Mucosa of rectum (tissue), 2 donors: ENCODE measurements around the gene TREM2.
"Not testable (repeated sequence)": the region's sequence is repeated elsewhere in the genome, so short reads cannot be mapped to it uniquely, and the experiment has no call there.

Source experiments
- H3K27ac ChIP-seq, 2 donors: one replicate each; pipeline ENCODE4 v1.7.0; 2013; ENCODE audit warnings: inconsistent platforms in 2 of 2, low read depth in 2 of 2, low read length in 2 of 2
- H3K27me3 ChIP-seq, 2 donors: one replicate each; pipeline ENCODE4 v1.7.0; 2013; ENCODE audit warnings: low read length in 2 of 2; ENCODE audit not compliant: control insufficient read depth in 2 of 2, insufficient read depth in 2 of 2
- H3K36me3 ChIP-seq, 2 donors: one replicate each; pipeline ENCODE4 v1.7.0; 2013; ENCODE audit warnings: low read length in 2 of 2; ENCODE audit not compliant: control insufficient read depth in 2 of 2, insufficient read depth in 2 of 2
- H3K4me1 ChIP-seq, 2 donors: one replicate each; pipeline ENCODE4 v1.7.0; 2013; ENCODE audit warnings: low read length in 2 of 2, mild to moderate bottlenecking in 1 of 2; ENCODE audit not compliant: control insufficient read depth in 2 of 2, insufficient read depth in 2 of 2
- H3K4me3 ChIP-seq, 2 donors: one replicate each; pipeline ENCODE4 v1.7.0; 2013; ENCODE audit warnings: low read length in 2 of 2
- H3K9ac ChIP-seq, 2 donors: one replicate each; pipeline ENCODE4 v1.7.0; 2013; ENCODE audit warnings: low read length in 2 of 2, low read depth in 1 of 2, mild to moderate bottlenecking in 1 of 2
- H3K9me3 ChIP-seq, 2 donors: one replicate each; pipeline ENCODE4 v1.7.0; 2013; ENCODE audit warnings: low read length in 2 of 2; ENCODE audit not compliant: control insufficient read depth in 2 of 2
- donor health status: healthy.
- donor health status: Normal muscosa, but diverticular disease.

TREM2 gene

DNA sequence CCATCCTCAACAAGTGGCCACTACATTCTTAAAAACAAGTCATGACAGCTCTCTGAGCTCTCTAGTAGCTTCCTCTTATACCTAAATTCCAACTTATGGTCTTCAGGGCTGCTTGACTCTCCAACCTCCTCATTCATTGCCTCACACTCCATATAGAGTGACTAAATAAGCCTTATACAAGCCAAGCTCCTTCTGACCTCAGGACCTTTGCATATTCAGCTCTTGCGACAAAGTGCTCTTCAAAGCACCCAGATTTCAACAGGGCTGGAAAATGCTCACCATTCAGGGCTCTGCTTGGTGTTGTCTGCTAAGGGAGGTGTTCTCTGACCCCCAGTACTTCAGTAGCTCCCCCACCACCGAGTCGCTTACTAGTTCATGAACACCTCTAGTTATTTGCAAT, 34.3 kb upstream of the TREM2 start:
- Histone ChIP-seq H3K27me3 (peaks cover 0 to 4% of the 10 kb centered on the region in 2 donors), H3K27ac (no peak overlapping the region), H3K9me3 (no peaks in the 10 kb centered on the region)

DNA sequence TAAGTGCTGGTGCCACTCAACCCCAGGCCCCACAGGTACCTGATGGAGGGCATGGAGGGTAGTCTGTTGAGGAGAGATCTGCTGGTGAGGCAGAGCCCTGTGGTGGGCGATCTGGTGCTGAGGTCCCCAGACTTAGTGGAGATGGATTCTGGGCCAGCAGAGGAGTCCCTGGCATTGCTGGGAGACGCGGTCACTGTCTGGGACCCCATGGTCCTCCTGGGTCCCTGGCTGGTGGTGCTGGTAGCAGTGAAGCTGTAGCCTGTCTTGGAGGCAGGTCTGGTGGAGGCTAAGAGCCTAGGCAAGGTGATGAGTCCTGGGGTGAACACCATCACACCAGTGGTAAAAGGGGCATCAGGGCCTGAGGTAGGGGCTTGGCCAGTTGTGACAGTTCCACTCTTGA, 31.5 kb upstream of the TREM2 start:
- Histone ChIP-seq H3K27me3 (peaks cover 0 to 4% of the 10 kb centered on the region in 2 donors), H3K4me1 (no peaks in the 10 kb centered on the region), H3K27ac (no peak overlapping the region), H3K36me3 (no peaks in the 10 kb centered on the region), H3K9ac (no peak overlapping the region), H3K4me3 (no peak overlapping the region), H3K9me3 (peaks cover 0 to 3% of the 10 kb centered on the region in 2 donors)

More for the DNA sequence above, 34.3 kb upstream of the TREM2 start:
- Histone ChIP-seq H3K4me3 (no peak overlapping the region), H3K9ac (no peak overlapping the region), H3K4me1 (peaks cover 6 to 9% of the 10 kb centered on the region in 2 donors), H3K36me3 (no peaks in the 10 kb centered on the region)

DNA sequence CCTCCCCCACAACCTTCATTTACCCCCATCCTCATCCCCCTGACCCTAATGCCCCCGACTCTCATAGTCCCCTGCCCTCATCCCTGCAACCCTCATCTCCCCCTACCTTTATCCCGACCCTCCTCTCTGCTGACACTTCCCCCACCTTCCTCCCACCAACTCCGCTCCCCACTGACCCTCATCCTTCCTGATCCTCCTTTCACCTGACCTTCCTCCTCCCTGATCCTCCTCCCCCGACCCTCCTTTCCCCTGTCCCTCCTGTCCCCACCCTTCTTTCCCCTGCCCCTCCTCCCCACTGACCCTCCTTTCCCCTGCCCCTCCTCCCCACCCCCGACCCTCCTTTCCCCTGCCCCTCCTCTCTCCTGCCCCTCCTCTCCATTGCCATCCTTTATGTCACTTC, 31.0 kb upstream of the TREM2 start:
- no peaks in the 10 kb centered on the region for H3K36me3 ChIP-seq
- no peaks in the 10 kb centered on the region for H3K4me1 ChIP-seq
- peaks cover 0 to 4% of the 10 kb centered on the region in 2 donors for H3K27me3 ChIP-seq
- no peak overlapping the region for H3K9ac ChIP-seq
- no peak overlapping the region for H3K4me3 ChIP-seq
- no peak overlapping the region for H3K27ac ChIP-seq
- peaks cover 0 to 3% of the 10 kb centered on the region in 2 donors for H3K9me3 ChIP-seq

DNA sequence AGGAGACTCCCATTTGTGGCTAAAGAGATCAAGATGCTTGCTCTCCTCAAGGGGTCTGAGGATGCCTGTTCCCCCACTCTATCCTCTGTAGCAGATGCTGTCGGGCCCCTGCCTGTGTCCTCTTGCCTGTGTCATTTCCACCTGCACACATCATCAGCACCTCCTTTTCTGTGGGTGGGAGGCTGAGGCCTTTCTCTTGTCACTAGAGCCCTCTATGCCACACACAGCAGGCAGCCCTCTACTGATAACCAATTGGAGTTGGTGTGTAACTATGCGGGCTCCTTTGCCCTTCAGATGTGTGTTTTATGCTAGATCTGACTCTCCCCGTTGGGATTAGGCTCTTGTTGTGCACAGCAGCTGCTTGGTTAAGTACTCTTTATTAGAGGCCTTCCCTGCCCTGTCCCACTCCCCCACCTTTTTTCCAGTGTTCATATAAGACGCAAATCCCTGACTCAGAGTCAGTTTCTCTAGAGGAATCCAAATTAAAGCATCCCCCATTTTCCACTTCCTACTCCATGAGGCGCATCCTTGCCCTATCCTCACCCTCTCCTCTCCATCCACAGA, 30.3 kb upstream of the TREM2 start:
- Histone ChIP-seq H3K9ac (no peak overlapping the region), H3K27ac (no peak overlapping the region), H3K9me3 (peaks cover 0 to 3% of the 10 kb centered on the region in 2 donors), H3K27me3 (peaks cover 0 to 4% of the 10 kb centered on the region in 2 donors), H3K4me3 (no peak overlapping the region), H3K36me3 (no peaks in the 10 kb centered on the region), H3K4me1 (no peaks in the 10 kb centered on the region)

DNA sequence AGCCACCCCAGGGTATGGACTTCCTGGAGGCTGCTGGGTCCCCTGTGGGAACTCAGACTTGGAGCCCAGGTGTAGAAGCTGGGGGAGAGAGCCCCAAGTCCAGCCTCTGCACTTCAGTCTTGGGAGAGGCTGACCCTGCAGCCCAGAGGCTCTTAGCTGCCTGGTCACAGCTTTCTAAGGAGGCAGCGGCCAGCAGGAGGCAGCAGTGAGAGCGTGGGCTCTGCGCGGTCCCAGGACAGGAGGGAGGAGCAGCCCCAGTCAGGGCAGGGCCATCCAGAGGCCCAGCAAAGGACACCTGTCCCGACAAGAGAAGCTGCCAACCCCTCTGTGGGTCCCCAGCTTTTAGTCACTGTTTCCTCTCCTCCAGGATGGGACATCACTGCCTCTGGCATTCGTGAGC, 28.7 kb upstream of the TREM2 start:
- H3K27me3 ChIP-seq: no peaks in the 10 kb centered on the region
- no peak overlapping the region for H3K27ac ChIP-seq
- H3K4me3 ChIP-seq: no peak overlapping the region
- H3K4me1 ChIP-seq: no peaks in the 10 kb centered on the region
- H3K9ac ChIP-seq: no peak overlapping the region
- peaks cover 0 to 3% of the 10 kb centered on the region in 2 donors for H3K9me3 ChIP-seq
- no peaks in the 10 kb centered on the region for H3K36me3 ChIP-seq

DNA sequence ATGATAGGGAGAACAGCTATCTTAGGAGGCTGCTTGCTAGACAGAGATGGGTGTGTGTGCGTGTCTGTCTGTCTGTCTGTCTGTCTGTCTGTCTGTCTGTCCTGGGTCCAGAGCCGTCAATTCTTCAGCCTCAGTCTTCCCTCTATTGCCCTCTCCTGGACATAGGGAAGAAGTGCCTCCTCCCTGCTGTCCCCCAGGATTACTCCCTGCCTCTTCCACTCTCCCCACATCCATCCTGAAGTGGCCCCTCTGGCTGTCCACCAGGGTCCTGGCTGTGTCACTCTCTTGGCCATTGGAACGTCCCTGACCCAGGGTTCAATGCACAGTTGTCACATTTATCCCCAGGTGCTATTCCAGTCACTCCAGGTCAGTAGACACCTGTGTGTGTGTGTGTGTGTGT, 27.9 kb upstream of the TREM2 start:
- Histone ChIP-seq H3K4me1 (no peaks in the 10 kb centered on the region), H3K27me3 (no peaks in the 10 kb centered on the region), H3K36me3 (no peaks in the 10 kb centered on the region), H3K9me3 (peaks cover 0 to 3% of the 10 kb centered on the region in 2 donors), H3K27ac (no peak overlapping the region), H3K4me3 (no peak overlapping the region), H3K9ac (no peak overlapping the region)

DNA sequence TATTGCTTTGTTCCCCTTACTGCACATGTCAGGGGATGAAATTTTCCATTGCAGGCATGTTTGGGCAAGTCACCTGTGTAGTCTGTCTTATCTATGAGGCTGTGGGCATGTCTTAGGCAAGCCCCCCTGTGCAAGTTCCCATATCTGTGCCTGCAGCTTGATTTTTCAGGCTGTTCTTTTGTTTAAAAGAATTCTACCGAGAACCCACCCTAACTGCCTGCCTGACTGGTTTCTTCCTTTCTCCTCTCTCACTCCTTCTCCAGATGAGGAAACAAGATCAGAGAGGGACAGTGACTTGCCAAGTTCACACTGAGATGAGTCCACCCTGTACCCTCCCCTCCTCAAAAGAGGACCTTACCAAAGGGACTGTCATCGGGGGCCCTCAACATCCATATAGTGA, 27.1 kb upstream of the TREM2 start:
- Histone ChIP-seq H3K4me1 (no peaks in the 10 kb centered on the region), H3K27ac (no peak overlapping the region), H3K9me3 (peaks cover 0 to 3% of the 10 kb centered on the region in 2 donors), H3K4me3 (no peak overlapping the region), H3K36me3 (no peaks in the 10 kb centered on the region), H3K27me3 (no peaks in the 10 kb centered on the region), H3K9ac (no peak overlapping the region)

DNA sequence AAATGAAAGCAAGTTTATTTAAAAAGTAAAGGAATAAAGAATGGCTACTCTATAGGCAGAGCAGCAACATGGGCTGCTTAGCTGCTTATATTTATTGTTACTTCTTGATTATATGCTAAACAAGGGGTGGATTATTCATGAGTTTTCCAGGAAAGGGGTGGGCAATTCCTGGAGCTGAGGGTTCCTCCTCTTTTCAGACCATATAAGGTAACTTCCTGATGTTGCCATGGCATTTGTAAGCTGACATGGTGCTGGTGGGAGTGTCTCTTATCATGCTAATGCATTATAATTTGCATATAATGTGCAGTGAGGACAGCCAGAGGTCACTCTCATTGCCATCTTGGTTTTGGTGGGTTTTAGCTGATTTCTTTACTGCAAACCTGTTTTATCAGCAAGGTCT, 26.1 kb upstream of the TREM2 start:
- not testable (repeated sequence) for H3K4me3 ChIP-seq, H3K27ac ChIP-seq, H3K9ac ChIP-seq, H3K9me3 ChIP-seq, H3K36me3 ChIP-seq, H3K27me3 ChIP-seq, H3K4me1 ChIP-seq

DNA sequence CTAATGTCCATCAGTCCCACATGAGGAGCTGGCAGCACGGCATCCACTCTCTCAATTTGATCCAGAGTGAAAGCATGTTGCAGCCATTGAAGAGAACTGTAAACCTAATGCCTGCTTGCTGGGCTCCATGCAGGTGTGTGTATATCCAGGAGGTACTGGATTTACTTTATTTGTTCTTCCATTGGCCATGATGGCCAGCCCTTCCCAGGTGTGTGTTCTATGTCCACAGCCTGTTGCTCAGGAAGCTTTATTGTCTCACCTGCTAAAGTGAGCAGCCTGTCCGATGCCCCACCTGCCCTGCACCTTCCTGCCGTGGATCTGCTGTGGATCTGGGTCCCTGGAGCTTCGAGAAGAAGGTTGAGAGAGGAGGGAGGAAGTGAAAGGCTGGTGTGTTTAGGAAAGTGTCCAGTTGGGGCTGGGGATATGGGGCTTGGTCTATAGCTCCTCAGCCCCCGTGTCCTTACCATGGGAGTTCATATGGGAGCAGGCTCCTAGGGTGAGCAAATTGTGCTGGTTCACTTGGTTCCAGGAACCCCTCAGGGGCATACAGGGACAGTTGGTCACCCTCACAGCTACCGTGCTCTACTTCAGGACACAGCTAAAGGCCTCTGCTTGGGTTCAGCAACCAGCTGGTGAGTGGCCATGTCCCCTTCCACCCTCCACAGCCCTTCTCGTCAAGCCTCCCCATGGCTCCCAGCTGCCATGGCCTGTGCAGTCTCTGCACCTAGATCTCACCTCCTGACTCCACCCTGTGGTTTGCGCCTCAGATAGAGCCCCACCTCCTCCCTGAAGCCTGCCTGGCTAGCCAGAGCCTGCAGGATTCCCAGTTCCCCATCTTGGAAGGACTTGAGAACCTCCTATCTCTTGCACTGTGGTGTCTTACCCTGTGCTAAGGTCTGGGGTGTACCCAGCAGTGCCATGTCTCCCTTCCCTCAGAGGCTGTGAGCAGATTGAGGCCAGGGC, 25.3 kb upstream of the TREM2 start:
- no peak overlapping the region for H3K9ac ChIP-seq
- H3K36me3 ChIP-seq: no peaks in the 10 kb centered on the region
- no peaks in the 10 kb centered on the region for H3K27me3 ChIP-seq
- no peak overlapping the region for H3K4me3 ChIP-seq
- H3K9me3 ChIP-seq: peaks cover 0 to 3% of the 10 kb centered on the region in 2 donors
- H3K27ac ChIP-seq: no peak overlapping the region
- H3K4me1 ChIP-seq: no peaks in the 10 kb centered on the region

DNA sequence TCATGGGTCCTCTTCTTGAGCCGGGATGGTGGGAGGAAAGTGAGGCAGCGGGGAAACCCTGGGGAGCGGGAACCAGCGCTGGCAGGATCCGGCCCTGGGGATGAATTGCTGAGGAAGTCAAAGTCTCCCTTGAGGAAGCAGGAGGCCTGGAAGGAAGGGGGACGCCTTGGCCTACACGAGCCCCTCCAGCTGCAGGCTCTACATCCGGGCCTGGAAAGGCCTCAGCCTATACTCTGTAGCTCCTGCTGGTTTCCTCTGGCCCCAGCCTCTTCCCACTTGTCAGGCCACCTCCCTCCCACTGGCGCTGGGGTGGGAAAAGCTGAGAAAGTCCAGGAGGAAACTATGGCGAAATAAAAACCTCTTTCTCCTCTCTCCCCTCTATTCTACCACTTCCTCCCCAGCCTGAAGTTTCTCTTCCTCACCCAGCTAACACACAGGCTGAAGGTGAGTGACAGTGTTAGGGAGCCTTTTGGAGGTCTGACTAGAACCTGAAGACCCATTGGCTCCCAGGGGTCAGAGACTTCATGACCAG, 23.2 kb upstream of the TREM2 start:
- Histone ChIP-seq H3K4me1 (no peaks in the 10 kb centered on the region), H3K27ac (no peak overlapping the region), H3K36me3 (no peaks in the 10 kb centered on the region), H3K9me3 (peaks cover 0 to 3% of the 10 kb centered on the region in 2 donors), H3K27me3 (no peaks in the 10 kb centered on the region), H3K4me3 (no peak overlapping the region), H3K9ac (no peak overlapping the region)
